Rectal smooth muscle tissue (tissue), 1 donor: ENCODE measurements around the gene PLCB4.
"Not testable (repeated sequence)": the region's sequence is repeated elsewhere in the genome, so short reads cannot be mapped to it uniquely, and the experiment has no call there.

Source experiments
- H3K27ac ChIP-seq: one replicate; pipeline ENCODE4 v1.7.0; 2013; ENCODE audit warnings: low read depth, low read length, inconsistent platforms
- H3K27me3 ChIP-seq: one replicate; pipeline ENCODE4 v1.7.0; 2013; ENCODE audit warnings: low read length; ENCODE audit not compliant: control insufficient read depth, insufficient read depth
- H3K36me3 ChIP-seq: one replicate; pipeline ENCODE4 v1.7.0; 2013; ENCODE audit warnings: low read length; ENCODE audit not compliant: control insufficient read depth, insufficient read depth
- H3K4me1 ChIP-seq: one replicate; pipeline ENCODE4 v1.7.0; 2013; ENCODE audit warnings: low read length; ENCODE audit not compliant: control insufficient read depth, insufficient read depth
- H3K4me3 ChIP-seq: one replicate; pipeline ENCODE4 v1.7.0; 2013; ENCODE audit warnings: low read length
- H3K9ac ChIP-seq: one replicate; pipeline ENCODE4 v1.7.0; 2013; ENCODE audit warnings: low read length

PLCB4 gene

GRCh38 chr20:9150679-9151078 lies 81.8 kb downstream of the PLCB4 start:
- H3K36me3 ChIP-seq: no peaks in the 10 kb centered on the region
- H3K9ac ChIP-seq: no peak overlapping the region
- H3K27ac ChIP-seq: no peak overlapping the region
- no peak overlapping the region for H3K4me3 ChIP-seq
- no peaks in the 10 kb centered on the region for H3K27me3 ChIP-seq
- H3K4me1 ChIP-seq: no peaks in the 10 kb centered on the region

- H3K4me3 ChIP-seq, H3K36me3 ChIP-seq, H3K9ac ChIP-seq, H3K4me1 ChIP-seq, H3K27me3 ChIP-seq, H3K27ac ChIP-seq: not testable (repeated sequence)
Measured at GRCh38 chr20:9152139-9152538, 83.3 kb downstream of the PLCB4 start.

DNA sequence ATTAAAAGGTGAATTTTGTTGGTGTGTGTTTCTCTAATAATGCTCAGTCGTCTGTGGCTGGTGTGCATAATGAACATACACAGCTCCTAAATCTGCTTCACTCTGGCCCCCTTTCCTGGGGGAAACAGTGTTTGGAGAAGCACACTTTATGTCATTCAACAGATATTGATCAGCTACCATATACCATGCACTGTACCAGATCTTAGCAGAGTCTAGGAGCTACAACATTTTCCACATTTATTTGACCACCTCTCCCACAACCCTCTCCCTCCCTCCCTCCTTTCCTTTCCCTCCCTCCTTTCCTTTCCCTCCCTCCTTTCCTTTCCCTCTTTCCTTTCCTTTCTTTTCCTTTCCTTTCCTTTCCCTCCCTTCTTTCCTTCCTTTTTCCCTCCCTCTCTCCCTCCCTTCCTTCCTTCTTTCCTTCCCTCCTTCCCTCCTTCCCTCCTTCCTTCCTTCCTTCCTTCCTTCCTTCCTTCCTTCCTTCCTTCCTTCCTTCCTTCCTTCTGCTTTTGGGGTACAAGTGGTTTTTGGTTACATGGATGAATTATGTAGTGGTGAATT lies 85.7 kb downstream of the PLCB4 start:
- Histone ChIP-seq H3K27ac (no peak overlapping the region), H3K4me1 (no peaks in the 10 kb centered on the region), H3K27me3 (no peaks in the 10 kb centered on the region), H3K4me3 (no peak overlapping the region), H3K9ac (no peak overlapping the region), H3K36me3 (no peaks in the 10 kb centered on the region)

DNA sequence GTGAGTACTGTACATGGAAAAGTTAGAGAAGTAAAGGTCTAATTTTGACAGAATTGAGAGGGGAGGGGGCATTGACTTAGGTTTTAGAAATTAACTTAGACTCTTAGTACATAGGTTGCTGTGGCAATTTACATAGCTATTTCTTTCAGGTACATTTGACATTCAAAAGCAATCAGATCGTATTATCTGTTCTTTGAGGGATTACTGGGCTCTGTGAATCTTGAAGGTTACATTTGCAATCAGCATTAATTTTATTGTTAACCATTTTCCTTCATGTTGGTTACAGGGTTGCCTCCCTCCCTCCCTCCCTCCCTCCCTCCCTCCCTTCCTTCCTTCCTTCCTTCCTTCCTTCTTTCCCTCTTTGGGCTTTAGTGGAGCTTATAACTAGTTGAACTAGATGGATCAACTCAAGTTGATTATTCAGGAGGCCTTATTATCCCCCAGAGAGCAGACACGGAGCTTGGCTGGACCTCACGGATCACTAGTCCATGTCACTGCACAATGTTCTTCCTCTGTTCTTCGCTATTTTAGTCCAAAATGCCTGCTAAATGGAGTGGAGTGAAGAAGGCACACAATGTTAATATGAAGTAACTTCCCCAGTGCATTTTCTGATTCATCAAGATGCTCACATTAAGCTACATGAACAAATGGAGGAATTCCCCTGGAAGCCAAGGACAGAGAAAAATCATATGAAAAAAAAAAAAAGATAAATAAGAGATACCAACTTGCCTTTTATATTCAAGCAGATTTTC lies 87.8 kb downstream of the PLCB4 start:
- H3K27ac ChIP-seq: no peak overlapping the region
- H3K4me1 ChIP-seq: no peaks in the 10 kb centered on the region
- H3K4me3 ChIP-seq: no peak overlapping the region
- H3K27me3 ChIP-seq: no peaks in the 10 kb centered on the region
- H3K9ac ChIP-seq: no peak overlapping the region
- no peaks in the 10 kb centered on the region for H3K36me3 ChIP-seq

- H3K9ac ChIP-seq: no peak overlapping the region
- no peaks in the 10 kb centered on the region for H3K4me1 ChIP-seq
- H3K27me3 ChIP-seq: no peaks in the 10 kb centered on the region
- no peak overlapping the region for H3K4me3 ChIP-seq
- H3K27ac ChIP-seq: no peak overlapping the region
- H3K36me3 ChIP-seq: no peaks in the 10 kb centered on the region
Measured at GRCh38 chr20:9160331-9160730, 91.4 kb downstream of the PLCB4 start.

DNA sequence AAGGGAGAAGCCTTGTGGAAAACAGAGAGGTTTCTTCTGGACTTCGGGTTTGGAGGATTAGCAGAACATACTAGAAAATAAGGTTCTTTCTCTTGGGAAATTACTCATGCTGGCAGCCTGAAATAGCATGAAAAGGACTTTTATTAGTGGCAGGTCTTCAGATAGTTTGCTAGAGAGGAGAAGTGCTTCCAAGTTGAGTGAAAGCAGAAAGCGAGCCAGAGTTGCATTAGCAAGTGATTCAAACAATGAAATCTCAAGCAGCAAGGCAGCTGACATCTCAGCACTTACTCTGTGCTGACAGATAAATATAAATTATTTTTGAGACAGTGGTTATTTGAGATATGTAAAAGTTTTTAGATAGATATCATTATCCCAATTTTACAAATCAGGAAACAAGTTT lies 91.9 kb downstream of the PLCB4 start:
- no peak overlapping the region for H3K27ac ChIP-seq
- H3K4me3 ChIP-seq: no peak overlapping the region
- no peaks in the 10 kb centered on the region for H3K27me3 ChIP-seq
- H3K9ac ChIP-seq: no peak overlapping the region
- no peaks in the 10 kb centered on the region for H3K36me3 ChIP-seq
- no peaks in the 10 kb centered on the region for H3K4me1 ChIP-seq

GRCh38 chr20:9161311-9161710 lies 92.4 kb downstream of the PLCB4 start:
- Histone ChIP-seq H3K27ac (no peak overlapping the region), H3K4me3 (no peak overlapping the region), H3K4me1 (no peaks in the 10 kb centered on the region)

DNA sequence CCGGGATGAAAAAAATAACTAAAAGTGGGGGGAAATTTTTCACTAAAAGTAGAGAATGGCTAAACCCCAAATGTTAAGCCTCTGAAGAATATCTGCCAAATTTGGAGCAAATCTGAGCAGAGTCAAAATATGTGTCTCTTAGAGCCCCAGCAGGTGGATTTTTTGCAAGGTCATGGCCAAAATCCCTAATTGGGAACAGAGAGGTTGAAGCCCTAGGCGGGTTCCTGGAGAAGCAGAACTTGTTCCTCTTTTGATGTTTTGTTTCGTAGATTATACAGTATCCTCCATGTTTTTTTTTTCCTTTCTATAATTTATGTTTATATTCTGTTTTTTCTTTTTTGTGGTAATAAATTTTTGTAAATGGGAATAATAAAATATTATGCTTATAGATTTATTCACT lies 94.4 kb downstream of the PLCB4 start:
- Histone ChIP-seq H3K27me3 (no peaks in the 10 kb centered on the region), H3K4me1 (no peaks in the 10 kb centered on the region), H3K27ac (no peak overlapping the region)

More at GRCh38 chr20:9161311-9161710, 92.4 kb downstream of the PLCB4 start:
- Histone ChIP-seq H3K27me3 (no peaks in the 10 kb centered on the region), H3K36me3 (no peaks in the 10 kb centered on the region), H3K9ac (no peak overlapping the region)

DNA sequence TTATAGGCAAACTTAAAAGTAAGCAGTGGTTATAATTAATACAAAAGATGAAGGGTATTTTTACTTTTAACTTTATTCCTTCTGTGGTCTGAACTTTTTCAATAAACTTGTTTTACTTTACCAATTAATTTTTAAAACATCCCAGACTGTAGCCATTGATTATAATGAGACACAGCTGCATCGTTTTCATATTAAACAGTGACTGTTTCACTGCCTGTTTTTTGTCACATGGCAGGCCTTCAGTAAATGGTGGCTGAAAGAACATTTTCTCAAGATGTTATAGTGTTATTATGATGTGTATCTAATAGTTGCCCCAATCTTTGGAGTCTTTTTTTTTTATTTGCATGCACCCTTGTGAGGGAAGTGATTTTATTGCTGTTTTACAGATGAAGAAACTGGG lies 95.1 kb downstream of the PLCB4 start:
- Histone ChIP-seq H3K9ac (no peak overlapping the region), H3K4me1 (no peaks in the 10 kb centered on the region), H3K27ac (no peak overlapping the region), H3K27me3 (no peaks in the 10 kb centered on the region), H3K4me3 (no peak overlapping the region), H3K36me3 (no peaks in the 10 kb centered on the region)

More for the DNA sequence above, 94.4 kb downstream of the PLCB4 start:
- H3K4me3 ChIP-seq: no peak overlapping the region
- no peaks in the 10 kb centered on the region for H3K36me3 ChIP-seq
- H3K9ac ChIP-seq: no peak overlapping the region

DNA sequence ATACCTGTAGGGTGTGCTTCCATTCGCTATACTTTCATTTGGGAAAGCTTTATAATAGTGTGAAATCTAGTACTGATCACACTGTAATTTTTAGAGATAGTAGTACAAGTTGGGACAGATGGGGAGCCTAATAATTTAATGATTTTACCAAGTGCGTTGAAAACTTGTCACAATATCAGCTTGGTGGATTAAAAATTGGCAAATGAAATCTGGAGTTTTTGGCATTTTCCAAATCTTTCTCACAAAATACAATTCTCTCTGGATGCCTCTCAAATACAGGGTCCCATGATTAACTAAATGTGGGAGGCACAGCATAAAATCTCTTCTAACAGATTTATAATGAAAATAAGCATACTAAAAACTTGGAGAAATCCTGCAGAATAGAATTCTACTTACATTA lies 96.4 kb downstream of the PLCB4 start:
- Histone ChIP-seq H3K9ac (no peak overlapping the region), H3K27ac (no peak overlapping the region), H3K4me1 (no peaks in the 10 kb centered on the region), H3K27me3 (no peaks in the 10 kb centered on the region), H3K36me3 (no peaks in the 10 kb centered on the region), H3K4me3 (no peak overlapping the region)

- H3K9ac ChIP-seq: no peak overlapping the region
- no peaks in the 10 kb centered on the region for H3K36me3 ChIP-seq
- no peak overlapping the region for H3K27ac ChIP-seq
- H3K27me3 ChIP-seq: no peaks in the 10 kb centered on the region
- no peak overlapping the region for H3K4me3 ChIP-seq
- no peaks in the 10 kb centered on the region for H3K4me1 ChIP-seq
Measured at GRCh38 chr20:9166153-9166780, 97.4 kb downstream of the PLCB4 start.

DNA sequence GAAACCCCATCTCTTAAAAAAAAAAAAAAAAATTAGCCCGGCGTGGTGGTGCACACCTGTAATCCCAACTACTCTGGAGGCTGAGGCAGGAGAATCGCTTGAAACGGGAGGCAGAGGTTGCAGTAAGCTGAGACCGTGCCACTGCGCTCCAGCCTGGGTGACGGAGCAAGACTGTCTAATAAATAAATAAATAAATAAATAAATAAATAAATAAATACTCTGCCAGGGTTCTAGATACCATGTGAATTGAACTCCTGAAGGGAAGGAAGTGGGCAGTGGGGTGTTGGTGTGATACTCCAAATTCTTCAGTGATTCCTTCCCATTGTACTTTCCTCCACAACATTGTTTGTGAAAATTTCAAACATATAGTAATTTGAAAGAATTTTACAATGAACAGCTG lies 100.5 kb downstream of the PLCB4 start:
- Histone ChIP-seq H3K27me3 (no peaks in the 10 kb centered on the region), H3K9ac (no peak overlapping the region), H3K4me3 (no peak overlapping the region), H3K27ac (no peak overlapping the region), H3K4me1 (no peaks in the 10 kb centered on the region), H3K36me3 (no peaks in the 10 kb centered on the region)

- H3K27ac ChIP-seq: no peak overlapping the region
- no peaks in the 10 kb centered on the region for H3K27me3 ChIP-seq
- H3K9ac ChIP-seq: no peak overlapping the region
- no peaks in the 10 kb centered on the region for H3K36me3 ChIP-seq
- H3K4me3 ChIP-seq: no peak overlapping the region
- H3K4me1 ChIP-seq: no peaks in the 10 kb centered on the region
Measured at GRCh38 chr20:9172851-9173250, 104.0 kb downstream of the PLCB4 start.
